HG02970 (cell line): Measurements from ENCODE around the gene DFFB.

ENCODE experiments used
- ATAC-seq: cut with Tn5 transposase; IDR thresholded peaks from one replicate; pipeline ENCODE4 v1.9.1; 2021; ENCODE audit warnings: mild to moderate bottlenecking, moderate library complexity, moderate number of reproducible peaks; ENCODE audit not compliant: unreplicated experiment, low FRiP score

The DFFB gene

DNA sequence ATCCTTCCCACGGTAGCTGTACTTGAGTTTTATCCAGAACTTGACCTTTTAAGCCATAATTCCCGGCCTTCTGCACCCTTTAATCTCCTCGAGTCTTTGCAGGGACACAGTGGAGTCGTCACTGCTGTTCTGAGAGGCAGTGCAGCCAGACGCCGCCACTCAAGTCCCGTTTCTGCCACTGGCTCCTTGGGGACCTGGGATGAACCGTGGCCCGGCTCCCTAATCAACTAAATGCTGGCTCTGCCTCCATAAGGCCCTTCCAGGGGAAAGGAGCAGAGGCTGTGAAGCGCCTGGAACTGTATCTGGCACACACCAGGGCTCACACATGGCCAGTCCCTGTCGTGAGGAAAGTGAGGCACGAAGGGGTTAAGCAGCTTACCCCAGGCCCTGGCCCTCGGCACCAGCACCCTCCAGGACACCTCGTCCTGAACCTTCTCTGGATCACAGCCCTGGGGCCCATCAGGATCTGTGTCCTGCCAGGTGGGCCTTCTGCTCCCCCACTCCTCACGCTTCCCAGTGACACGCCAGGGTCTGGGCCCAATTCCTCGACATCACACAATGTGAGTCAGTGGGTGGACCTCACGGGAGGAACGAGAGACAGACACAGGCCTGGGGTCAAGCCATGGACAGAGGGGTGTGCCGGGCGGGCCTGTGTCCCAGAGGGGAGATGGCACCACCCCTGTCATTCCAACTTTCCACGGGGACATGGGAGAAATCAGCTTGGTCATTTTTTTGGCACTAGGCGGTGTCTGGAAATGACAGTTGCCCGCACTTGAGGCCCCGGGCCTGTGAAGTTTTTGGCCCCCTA lies 66.3 kb downstream of the DFFB start:
- ATAC-seq, result no peak

DNA sequence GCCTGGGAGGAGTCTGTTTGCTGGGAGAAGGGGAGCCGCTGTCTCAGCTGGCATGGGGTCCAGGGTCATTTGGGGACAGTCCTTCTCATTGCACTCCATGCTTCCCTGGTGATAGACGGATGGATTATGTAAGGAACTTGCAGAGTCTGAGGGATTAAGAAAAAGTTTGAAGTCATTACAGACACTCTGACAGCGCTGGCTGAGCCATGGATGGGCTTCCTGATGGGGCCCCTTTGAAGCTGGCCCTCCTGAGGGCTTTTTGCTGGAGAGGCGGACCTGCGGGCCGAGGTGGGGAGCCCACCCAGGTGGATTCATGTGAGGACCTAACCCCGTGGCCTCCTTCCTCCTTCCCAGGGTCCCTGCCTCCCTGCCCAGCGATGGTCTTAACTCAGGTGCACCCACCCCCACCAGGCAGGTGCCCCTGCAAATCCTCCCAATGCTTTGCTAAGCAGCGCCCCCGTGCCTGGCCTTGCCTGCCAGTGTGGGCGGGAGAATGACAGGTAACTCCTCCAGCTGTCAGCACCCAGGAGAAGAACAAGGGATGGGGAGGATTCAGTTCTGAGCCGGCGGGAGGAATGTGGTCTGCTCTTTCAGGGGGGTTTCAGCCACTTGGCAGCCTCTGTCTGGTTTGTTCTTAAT lies 67.0 kb downstream of the DFFB start:
- no peak for ATAC-seq

DNA sequence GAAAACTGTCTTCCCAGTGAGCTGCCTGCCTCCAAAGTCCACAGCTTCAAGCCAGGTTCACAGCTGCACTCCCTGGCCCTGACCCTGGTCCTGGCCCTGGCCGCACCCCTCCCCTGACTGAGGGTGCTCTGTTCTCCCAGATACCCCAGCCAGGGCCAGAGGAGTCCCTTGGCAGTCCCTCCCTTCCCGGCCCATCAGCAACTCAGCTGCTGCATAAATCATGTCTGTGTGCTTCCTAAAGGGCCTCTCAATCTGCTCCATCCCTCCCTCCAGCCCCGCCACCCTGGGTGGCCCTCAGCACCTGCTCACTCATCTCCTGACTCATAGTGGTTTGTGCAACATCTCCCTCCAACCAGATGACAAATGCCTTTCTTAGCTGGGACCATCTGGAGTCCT lies 67.5 kb downstream of the DFFB start:
- ATAC-seq, result no peak

DNA sequence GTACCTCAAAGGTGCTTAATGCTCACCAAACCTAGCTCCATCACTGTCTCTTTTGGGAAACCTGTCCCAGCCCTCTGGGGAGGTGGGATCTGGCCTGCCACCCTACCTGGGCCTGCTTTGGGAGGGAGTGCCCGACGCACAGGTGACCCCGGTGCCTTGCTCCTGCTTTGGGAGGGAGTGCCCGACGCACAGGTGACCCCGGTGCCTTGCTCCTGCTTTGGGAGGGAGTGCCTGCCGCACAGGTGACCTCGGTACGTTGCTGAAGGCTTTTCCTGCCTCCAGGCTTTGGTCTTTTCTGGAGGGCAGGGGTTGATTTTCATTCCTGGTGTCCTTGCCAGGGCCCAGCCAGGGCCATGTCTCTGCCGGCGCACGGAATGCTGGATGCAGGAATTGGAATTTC lies 68.0 kb downstream of the DFFB start:
- no peak for ATAC-seq

DNA sequence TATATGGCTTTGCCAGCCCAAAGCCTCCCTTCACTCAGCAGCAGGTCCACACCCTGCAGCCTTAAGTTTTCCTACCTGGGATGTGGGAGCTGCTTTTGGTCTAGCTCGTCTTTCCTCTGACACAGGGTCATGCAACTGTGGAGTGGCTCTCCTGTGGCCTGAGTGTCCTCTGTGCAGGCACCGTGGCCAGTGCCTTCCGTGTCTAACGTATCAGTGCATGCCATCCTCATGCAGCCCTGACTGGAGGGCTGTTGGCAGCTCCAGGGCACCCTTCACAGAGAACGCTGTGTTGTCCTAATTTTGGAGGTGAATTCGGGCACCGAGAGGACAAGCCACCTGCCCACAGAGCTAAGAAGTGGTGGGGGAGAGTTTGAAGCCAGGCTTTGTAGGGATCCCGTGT lies 68.5 kb downstream of the DFFB start:
- no peak for ATAC-seq

DNA sequence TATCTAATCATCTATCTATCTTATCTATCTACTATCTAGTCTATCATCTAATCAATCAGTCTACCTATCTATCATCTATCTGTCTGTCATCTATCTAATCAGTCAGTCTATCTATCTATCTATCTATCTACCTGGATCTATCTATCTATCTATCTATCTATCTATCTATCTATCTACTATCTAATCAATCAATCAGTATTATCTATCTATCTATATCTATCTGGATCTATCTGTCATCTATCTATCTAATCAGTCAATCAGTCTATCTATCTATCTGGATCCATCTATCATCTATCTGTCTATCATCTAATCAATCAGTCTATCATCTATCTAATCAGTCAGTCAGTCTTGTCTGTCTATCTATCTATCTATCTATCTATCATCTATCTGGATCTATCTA lies 69.7 kb downstream of the DFFB start:
- no peak for ATAC-seq

DNA sequence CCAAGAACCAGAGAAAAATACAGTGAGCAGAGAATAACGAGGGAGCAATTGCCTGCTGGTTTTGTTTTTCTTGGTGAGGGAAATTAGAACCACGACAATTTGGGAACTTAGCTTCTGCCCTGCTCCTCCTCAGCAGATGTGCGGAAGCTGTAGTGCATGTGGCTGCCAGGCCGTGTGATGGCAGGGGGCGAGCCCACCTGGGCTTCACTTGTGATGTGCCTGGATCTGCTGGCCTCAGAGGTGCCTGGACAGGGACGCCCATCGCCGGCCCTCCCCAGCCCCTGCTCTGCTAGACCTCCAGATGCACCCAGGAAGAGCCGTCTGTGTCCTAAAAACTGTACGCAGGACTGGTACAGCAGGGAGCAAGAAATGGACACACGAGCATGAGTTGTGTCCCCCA lies 71.3 kb downstream of the DFFB start:
- no peak for ATAC-seq

DNA sequence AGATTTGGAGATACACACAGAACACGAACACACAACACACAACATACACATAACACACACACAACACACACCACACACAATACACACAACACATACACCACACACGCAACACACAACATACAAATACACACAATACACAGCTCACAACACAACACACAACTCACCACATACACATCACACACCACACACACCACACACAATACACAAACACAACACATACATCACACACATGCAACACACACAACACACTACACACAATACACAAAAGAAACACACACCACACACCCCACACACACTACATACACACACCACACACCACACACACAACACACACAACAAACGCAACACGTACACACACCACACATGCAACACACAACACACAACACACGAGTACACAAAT lies 71.8 kb downstream of the DFFB start:
- no peak for ATAC-seq

DNA sequence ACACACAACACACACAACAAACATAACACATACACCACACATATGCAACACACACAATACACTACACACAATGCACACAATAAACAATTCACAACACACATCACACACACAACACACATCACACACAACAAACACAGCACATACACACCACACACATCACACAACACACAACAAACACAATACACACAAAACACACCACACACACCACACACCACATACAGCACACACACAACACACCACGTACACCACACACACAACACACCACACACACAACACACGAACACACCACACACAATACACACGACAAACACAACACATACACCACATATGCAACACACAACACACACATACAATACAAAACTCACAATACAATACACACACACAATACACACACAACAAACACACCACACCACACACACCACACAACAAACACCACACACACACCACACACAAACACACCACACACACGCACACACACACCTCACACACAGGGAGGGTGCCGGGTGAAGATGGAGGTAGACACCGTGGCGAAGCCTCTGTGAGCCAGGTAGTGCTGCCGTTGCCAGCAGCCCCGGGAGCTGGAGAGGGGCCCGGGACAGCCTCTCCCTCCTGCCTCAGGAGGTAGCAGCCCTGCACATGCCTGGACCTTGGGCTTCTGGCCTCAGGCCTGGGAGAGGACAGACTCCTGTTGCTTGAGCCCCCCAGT lies 73.2 kb downstream of the DFFB start:
- no peak for ATAC-seq

DNA sequence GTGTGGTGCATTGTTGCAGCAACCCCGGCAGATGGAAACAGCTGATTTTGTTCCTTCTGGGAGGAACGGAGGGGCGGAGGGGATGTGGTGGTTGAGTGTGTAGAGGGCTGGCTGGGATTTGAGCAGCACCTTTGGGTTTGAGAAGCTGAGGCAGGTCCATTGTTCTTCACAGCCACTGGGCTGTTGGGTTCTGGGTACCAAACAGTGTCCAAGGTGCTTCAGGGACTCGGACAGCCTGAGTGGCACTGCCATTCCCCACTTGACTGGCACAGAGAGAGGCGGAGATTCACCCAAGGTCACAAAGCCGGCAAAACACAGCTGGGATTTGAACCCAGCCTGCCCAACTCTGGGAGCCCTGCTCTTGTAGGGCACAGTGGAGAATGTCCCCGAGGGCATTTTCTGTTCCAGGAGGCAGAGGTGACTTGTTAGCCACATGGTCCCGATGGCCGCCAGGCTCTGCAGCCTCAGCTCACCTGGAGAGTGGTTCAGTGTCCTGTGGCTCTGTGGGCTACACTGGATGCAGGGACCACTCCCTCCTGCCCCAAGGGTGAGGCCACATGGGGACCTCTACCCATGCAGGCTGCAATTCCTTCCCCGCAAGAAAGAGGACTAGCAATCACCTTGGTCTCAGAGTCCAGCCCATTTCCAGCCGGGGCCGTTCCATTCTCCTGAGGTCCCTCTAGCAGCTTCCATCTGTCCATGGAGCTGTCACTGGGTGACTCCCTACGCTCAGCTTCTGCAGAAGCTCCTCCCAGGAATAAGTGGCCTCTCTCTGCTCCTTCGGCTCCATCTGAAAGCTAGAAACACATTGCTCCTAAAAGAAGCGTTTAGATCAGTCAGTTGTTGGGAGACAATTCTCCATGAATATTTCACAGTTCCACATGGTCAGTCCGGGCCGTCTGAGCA lies 74.0 kb downstream of the DFFB start:
- ATAC-seq, result no peak

DNA sequence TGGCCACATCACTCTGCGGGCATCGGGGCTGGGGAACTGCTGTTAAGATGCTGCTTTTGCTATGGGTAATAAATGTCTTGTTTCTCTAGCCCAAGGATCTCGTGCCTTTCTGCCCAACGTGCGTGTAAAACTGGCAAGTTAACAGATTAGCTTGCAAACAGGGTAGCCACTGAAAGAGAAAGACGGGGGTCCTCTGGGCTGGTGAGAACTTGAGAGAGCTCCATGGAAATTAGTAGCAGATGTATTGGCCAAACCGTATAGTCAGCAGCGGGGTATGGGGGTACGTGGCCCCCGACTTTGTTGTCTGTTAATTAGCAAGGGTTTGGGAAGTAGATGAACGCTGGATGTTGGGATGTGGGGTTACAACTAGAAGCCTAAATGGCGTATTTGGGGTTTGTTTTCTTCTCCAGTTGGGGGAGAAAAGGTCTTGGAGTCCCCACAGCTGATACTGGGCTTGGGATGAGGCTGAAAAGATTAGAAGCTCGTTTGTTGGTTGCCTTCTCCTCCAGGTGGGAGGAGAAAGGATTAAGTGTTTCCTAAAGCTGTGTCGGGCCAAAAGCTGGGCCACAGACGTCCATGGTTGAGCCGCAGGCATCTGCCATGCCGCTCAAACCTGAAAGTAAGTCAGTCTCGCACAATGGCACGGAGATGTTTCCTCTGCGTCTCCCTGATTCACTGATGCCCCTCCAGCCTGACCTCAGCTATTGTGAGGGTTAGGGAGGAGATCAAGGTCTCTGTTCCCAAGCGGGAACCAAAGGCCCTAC lies 75.1 kb downstream of the DFFB start:
- no peak for ATAC-seq
